Measurements from ENCODE around the gene SPINT2.

DNA sequence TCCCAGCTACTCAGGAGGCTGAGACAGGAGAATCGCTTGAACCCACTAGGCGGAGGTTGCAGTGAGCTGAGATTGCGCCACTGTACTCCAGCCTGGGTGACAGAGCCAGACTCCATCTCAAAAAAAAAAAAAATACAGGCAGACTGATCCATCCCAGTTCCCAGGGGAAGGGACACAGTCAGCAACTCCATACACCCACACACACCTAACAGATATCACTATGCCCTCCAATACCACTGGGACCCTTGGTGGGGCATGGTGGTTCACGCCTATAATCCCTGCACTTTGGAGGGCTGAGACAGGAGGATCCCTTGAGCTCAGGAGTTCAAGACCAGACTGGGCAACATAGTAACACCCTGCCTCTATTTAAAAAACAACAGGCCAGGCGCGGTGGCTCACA, 43.0 kb upstream of the SPINT2 start:
- TF ChIP-seq, protein P1, sequence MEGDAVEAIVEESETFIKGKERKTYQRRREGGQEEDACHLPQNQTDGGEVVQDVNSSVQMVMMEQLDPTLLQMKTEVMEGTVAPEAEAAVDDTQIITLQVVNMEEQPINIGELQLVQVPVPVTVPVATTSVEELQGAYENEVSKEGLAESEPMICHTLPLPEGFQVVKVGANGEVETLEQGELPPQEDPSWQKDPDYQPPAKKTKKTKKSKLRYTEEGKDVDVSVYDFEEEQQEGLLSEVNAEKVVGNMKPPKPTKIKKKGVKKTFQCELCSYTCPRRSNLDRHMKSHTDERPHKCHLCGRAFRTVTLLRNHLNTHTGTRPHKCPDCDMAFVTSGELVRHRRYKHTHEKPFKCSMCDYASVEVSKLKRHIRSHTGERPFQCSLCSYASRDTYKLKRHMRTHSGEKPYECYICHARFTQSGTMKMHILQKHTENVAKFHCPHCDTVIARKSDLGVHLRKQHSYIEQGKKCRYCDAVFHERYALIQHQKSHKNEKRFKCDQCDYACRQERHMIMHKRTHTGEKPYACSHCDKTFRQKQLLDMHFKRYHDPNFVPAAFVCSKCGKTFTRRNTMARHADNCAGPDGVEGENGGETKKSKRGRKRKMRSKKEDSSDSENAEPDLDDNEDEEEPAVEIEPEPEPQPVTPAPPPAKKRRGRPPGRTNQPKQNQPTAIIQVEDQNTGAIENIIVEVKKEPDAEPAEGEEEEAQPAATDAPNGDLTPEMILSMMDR (IDR thresholded peaks at IDR 0.05) = no peak
- TF ChIP-seq POLR2A (IDR thresholded peaks at IDR 0.05) = no peak
